Vagina (tissue), 2 donors: Measurements from ENCODE around the gene CYP3A5.

Experiments
- CTCF ChIP-seq, 3 experiments: fragments of 450-650 bp in 2 of 3; fragments of 200-600 bp in 1 of 3; sonication (generic) in 1 of 3; IDR thresholded peaks; one replicate each; pipeline ENCODE4 v1.5.1; 2017 to 2019; ENCODE audit warnings: antibody characterized with exemption in 3 of 3, mild to moderate bottlenecking in 2 of 3, moderate library complexity in 2 of 3
- POLR2AphosphoS5 ChIP-seq, 2 donors: sonication (generic); formaldehyde crosslinking; IDR thresholded peaks; one replicate each; pipeline ENCODE4 v1.9.0; 2017; ENCODE audit warnings: antibody characterized with exemption in 2 of 2, mild to moderate bottlenecking in 2 of 2, low read depth in 1 of 2; ENCODE audit not compliant: insufficient read depth in 1 of 2

- TF ChIP-seq CTCF (IDR thresholded peaks at IDR 0.05) = no peak
- TF ChIP-seq POLR2AphosphoS5 (IDR thresholded peaks at IDR 0.05; ENCODE audit: insufficient read depth in 1 of 2, low read depth in 1 of 2) = no peak
These were observed 37.8 kb downstream of the CYP3A5 start for GRCh38 chr7:99642027-99642426.
